OCI-LY7 (cell line): ENCODE measurements around the gene ARHGAP42. TPM values are rescaled to one million over a fixed set of nuclear protein-coding genes. Genes with fewer than 3 reads are reported as not detected.

Source experiments
- BruUV-seq: library from RNA; stranded (reverse); fragments of 400-500 nt; replicated peaks from 2 replicates; lab custom pipeline; 2021; lab: Mats Ljungman, UMichigan
- CTCF ChIA-PET: fragments of 300-600 bp; sonication (Branson Sonifier 250); formaldehyde crosslinking; loops from one replicate; lab custom pipeline; 2022; ENCODE audit warnings: antibody characterized with exemption; ENCODE audit not compliant: unreplicated experiment; lab: Charles Lee
- POLR2A ChIA-PET: fragments of 300-600 bp; sonication (Branson Sonifier 250); formaldehyde crosslinking; loops from one replicate; lab custom pipeline; 2022; ENCODE audit warnings: antibody characterized with exemption; lab: Charles Lee
- DNase-seq: peaks from one replicate; pipeline ENCODE4 v3.0.0-alpha.2; 2015; ENCODE audit warnings: low spot score
- H2AFZ ChIP-seq: fragments of 200-600 bp; sonication (generic), shearing (Covaris generic); 2 replicates; pipeline ENCODE4 v1.6.1; 2014; ENCODE audit warnings: mild to moderate bottlenecking, antibody characterized with exemption, low read length, moderate library complexity
- H3K27ac ChIP-seq: fragments of 200-600 bp; sonication (generic); 2 replicates; pipeline ENCODE4 v1.5.1; 2014; ENCODE audit warnings: mixed run types, low read depth, mild to moderate bottlenecking, moderate library complexity, low read length, inconsistent platforms; ENCODE audit not compliant: poor library complexity, severe bottlenecking
- H3K36me3 ChIP-seq: fragments of 200-600 bp; sonication (generic); 2 replicates; pipeline ENCODE4 v1.6.1; 2014; ENCODE audit warnings: mild to moderate bottlenecking, antibody characterized with exemption, low read length, moderate library complexity, mixed read lengths; ENCODE audit not compliant: insufficient read depth
- H3K4me1 ChIP-seq: fragments of 200-600 bp; sonication (generic); 2 replicates; pipeline ENCODE4 v1.5.1; 2014; ENCODE audit warnings: mild to moderate bottlenecking, low read length; ENCODE audit not compliant: insufficient read depth, poor library complexity, severe bottlenecking
- H3K4me2 ChIP-seq: fragments of 200-600 bp; sonication (generic); 2 replicates; pipeline ENCODE4 v1.6.1; 2014; ENCODE audit warnings: mild to moderate bottlenecking, low read length
- H3K4me3 ChIP-seq: fragments of 200-600 bp; sonication (generic); 2 replicates; pipeline ENCODE4 v1.5.1; 2014; ENCODE audit warnings: mild to moderate bottlenecking, low read depth, low read length; ENCODE audit not compliant: poor library complexity, severe bottlenecking
- H3K79me2 ChIP-seq: fragments of 200-600 bp; sonication (generic); 2 replicates; pipeline ENCODE4 v1.6.1; 2016; ENCODE audit warnings: low read depth, mild to moderate bottlenecking, low read length, moderate library complexity, mixed read lengths; ENCODE audit not compliant: insufficient read depth
- H3K9me2 ChIP-seq: fragments of 200-600 bp; sonication (generic); 2 replicates; pipeline ENCODE4 v1.6.1; 2016; ENCODE audit warnings: mild to moderate bottlenecking, low read length, mixed read lengths; ENCODE audit not compliant: insufficient read depth
- H3K9me3 ChIP-seq: fragments of 200-600 bp; sonication (generic); 2 replicates; pipeline ENCODE4 v1.6.1; 2014; ENCODE audit warnings: mild to moderate bottlenecking, mixed run types, low read length, mixed read lengths
- H4K20me1 ChIP-seq: fragments of 200-600 bp; sonication (generic); 2 replicates; pipeline ENCODE4 v1.6.1; 2014; ENCODE audit warnings: mild to moderate bottlenecking, antibody characterized with exemption, low read length, moderate library complexity, mixed read lengths; ENCODE audit not compliant: insufficient read depth
- CTCF ChIP-seq: fragments of 200-600 bp; sonication (generic); conservative IDR thresholded peaks from 2 replicates; pipeline ENCODE4 v1.5.1; 2014; ENCODE audit warnings: mild to moderate bottlenecking, antibody characterized with exemption, low read length, moderate library complexity, mixed read lengths
- EZH2phosphoT487 ChIP-seq: fragments of 200-600 bp; sonication (generic); IDR thresholded peaks from 2 replicates; pipeline ENCODE4 v1.6.1; 2018; ENCODE audit warnings: low read depth, borderline replicate concordance, mild to moderate bottlenecking, mixed run types, antibody characterized with exemption, low read length, moderate library complexity, mixed read lengths
- intact Hi-C: fragments of 100-400 bp; cut with micrococcal nuclease; formaldehyde crosslinking; loops from one replicate; pipeline ENCODE4 v1.10.0; 2022; ENCODE audit not compliant: unreplicated experiment
- total RNA-seq, 2 experiments: library from RNA; depleted of rRNA in 1 of 2; stranded (reverse); fragments of >200 nt in 1 of 2; shearing (Covaris generic) in 1 of 2; gene quantifications; 2 replicates each; pipeline ENCODE4 v1.2.3, GENCODE V29; 2014 to 2022

Gene ARHGAP42
- total RNA-seq, 2 experiments from 2014 or later = not detected

- H2AFZ ChIP-seq = no peak overlapping the region
- CTCF ChIA-PET = no interaction called here
- no peaks in the 10 kb centered on the region for H4K20me1 ChIP-seq
- no peaks in the 10 kb centered on the region for H3K36me3 ChIP-seq
- no peaks in the 10 kb centered on the region for H3K4me1 ChIP-seq
- no TSS peak for BruUV-seq
- TF ChIP-seq EZH2phosphoT487 = no peak
- TF ChIP-seq CTCF = no peak
- POLR2A ChIA-PET = no interaction called here
- H3K9me2 ChIP-seq = no peaks in the 10 kb centered on the region
- H3K79me2 ChIP-seq = no peaks in the 10 kb centered on the region
- H3K4me3 ChIP-seq = no peak overlapping the region
- intact Hi-C loops = no loop called here
- no peak for DNase-seq
- H3K27ac ChIP-seq = no peak overlapping the region
- H3K9me3 ChIP-seq = no peaks in the 10 kb centered on the region
- no peak overlapping the region for H3K4me2 ChIP-seq
These were observed 104.0 kb downstream of the ARHGAP42 start for GRCh38 chr11:100791103-100791502.

DNA sequence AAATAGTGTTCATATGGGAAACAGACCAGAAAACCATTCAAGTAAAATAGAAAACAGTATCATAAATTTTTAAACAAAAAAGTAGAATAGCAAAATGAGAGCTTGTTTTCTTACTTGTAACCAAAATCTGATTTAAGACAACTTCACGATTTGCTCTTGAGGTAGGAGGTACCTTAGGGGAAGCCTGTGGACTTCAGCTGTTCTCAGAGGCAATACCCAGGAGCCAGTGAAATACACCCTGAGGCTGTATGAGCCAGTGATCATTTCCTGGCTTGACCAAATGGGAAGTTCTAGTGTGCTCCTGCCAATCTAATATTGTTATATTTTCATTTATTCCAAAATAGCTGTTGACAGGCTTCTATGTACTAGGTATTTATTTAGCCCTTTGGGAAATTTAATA lies 104.8 kb downstream of the ARHGAP42 start:
- Histone ChIP-seq H3K79me2 (no peaks in the 10 kb centered on the region), H3K27ac (no peak overlapping the region), H3K4me3 (no peak overlapping the region), H3K4me2 (no peak overlapping the region), H4K20me1 (no peaks in the 10 kb centered on the region), H2AFZ (no peak overlapping the region), H3K4me1 (no peaks in the 10 kb centered on the region), H3K36me3 (no peaks in the 10 kb centered on the region), H3K9me2 (no peaks in the 10 kb centered on the region), H3K9me3 (no peaks in the 10 kb centered on the region)
- no TSS peak for BruUV-seq
- TF ChIP-seq EZH2phosphoT487 (no peak), CTCF (no peak)
- intact Hi-C loops = no loop called here
- DNase-seq = no peak
- ChIA-PET POLR2A (no interaction called here), CTCF (no interaction called here)

GRCh38 chr11:100793525-100793924 lies 106.4 kb downstream of the ARHGAP42 start:
- H4K20me1 ChIP-seq = no peaks in the 10 kb centered on the region
- ChIA-PET POLR2A (no interaction called here), CTCF (no interaction called here)
- H2AFZ ChIP-seq = no peak overlapping the region
- no peak overlapping the region for H3K27ac ChIP-seq
- no TSS peak for BruUV-seq
- H3K36me3 ChIP-seq = no peaks in the 10 kb centered on the region
- no peak overlapping the region for H3K4me3 ChIP-seq
- intact Hi-C loops = no loop called here
- no peaks in the 10 kb centered on the region for H3K79me2 ChIP-seq
- DNase-seq = no peak
- no peak overlapping the region for H3K4me2 ChIP-seq
- H3K4me1 ChIP-seq = no peaks in the 10 kb centered on the region
- no peak for TF ChIP-seq EZH2phosphoT487
- no peak for TF ChIP-seq CTCF
- no peaks in the 10 kb centered on the region for H3K9me3 ChIP-seq
- no peaks in the 10 kb centered on the region for H3K9me2 ChIP-seq
